AG04449 (cell line): ENCODE results near the gene NBPF4.
"Not testable (repeated sequence)": the region's sequence is repeated elsewhere in the genome, so short reads cannot be mapped to it uniquely, and the experiment has no call there.

Source experiments
- CTCF ChIA-PET: fragments of 350-600 bp; formaldehyde crosslinking; extraction: SDS; loops from one replicate; lab custom pipeline; 2021; ENCODE audit warnings: antibody characterized with exemption; lab: Yijun Ruan, JAX
- POLR2A ChIA-PET: fragments of 400-600, 350-600 bp; formaldehyde crosslinking; extraction: SDS; loops from one replicate; lab custom pipeline; 2020; ENCODE audit warnings: antibody characterized with exemption, inconsistent platforms; lab: Yijun Ruan, JAX
- DNase-seq: peaks from one replicate; pipeline ENCODE4 v3.0.0-alpha.2; 2010; ENCODE audit warnings: low read depth, low spot score
- H3K4me3 ChIP-seq: 2 replicates; pipeline ENCODE4 v1.5.1; 2011; ENCODE audit warnings: low read depth, mild to moderate bottlenecking, control low read depth, low read length
- CTCF ChIP-seq: IDR thresholded peaks from one replicate; pipeline ENCODE4 v1.5.1; 2011; ENCODE audit warnings: mild to moderate bottlenecking, moderate library complexity, low read length, control low read depth, inconsistent platforms; ENCODE audit not compliant: insufficient read depth; ENCODE audit errors: missing control alignments

Gene NBPF4

GRCh38 chr1:108217515-108218174 lies 26.2 kb downstream of the NBPF4 start:
- DNase-seq, POLR2A ChIA-PET, CTCF ChIA-PET, H3K4me3 ChIP-seq: not testable (repeated sequence)

GRCh38 chr1:108217007-108217406 lies 26.9 kb downstream of the NBPF4 start:
- H3K4me3 ChIP-seq, DNase-seq, POLR2A ChIA-PET: not testable (repeated sequence)
- CTCF ChIA-PET: interaction anchor here (1.0 kb wide), 1 partner anchor 429 kb away, joined by 3 read pairs; no protein-coding TSS in a partner anchor

DNA sequence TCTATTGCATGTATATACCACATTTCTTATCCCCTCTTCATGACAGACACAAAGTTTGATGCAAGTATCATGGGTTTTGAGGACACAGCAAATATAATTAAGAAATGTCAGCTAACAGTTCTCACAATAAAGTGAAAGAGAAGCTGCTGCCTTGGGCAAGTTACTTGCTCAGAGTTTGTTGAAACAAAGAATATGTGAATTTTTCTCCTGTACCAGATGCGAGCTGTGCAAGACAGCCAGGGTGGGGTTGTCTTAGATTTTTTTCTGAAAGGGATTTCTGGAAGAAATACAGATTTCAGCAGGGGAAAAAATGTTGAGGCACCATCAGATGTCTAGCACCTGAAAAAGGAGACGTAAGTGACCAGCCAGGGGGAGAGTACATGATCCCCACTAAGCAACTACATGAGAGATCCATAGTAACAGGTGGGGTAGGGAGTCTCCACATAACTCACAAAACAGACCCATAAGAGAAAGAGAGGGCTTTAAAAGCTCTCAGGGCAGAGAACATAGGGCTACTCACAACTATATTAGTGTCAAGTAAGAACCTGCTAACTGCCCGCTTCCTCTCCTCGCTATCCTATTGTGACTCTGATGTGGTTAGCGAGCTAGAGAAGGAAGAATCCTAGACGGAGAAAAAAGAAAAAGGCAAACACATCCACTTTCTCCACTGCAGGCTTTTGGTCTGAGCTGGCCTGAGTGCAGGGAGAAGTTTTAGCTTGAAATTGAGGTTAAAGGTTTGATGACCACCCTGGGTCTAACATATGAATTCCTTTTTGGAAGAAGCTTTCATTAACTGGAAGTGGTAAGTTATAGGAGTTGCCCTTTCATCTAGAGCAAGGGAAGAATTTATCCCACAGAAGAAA lies 27.6 kb downstream of the NBPF4 start:
- POLR2A ChIA-PET, H3K4me3 ChIP-seq, DNase-seq: not testable (repeated sequence)
- CTCF ChIA-PET: interaction anchor here (1.0 kb wide), 1 partner anchor 430 kb away, joined by 3 read pairs; no protein-coding TSS in a partner anchor

DNA sequence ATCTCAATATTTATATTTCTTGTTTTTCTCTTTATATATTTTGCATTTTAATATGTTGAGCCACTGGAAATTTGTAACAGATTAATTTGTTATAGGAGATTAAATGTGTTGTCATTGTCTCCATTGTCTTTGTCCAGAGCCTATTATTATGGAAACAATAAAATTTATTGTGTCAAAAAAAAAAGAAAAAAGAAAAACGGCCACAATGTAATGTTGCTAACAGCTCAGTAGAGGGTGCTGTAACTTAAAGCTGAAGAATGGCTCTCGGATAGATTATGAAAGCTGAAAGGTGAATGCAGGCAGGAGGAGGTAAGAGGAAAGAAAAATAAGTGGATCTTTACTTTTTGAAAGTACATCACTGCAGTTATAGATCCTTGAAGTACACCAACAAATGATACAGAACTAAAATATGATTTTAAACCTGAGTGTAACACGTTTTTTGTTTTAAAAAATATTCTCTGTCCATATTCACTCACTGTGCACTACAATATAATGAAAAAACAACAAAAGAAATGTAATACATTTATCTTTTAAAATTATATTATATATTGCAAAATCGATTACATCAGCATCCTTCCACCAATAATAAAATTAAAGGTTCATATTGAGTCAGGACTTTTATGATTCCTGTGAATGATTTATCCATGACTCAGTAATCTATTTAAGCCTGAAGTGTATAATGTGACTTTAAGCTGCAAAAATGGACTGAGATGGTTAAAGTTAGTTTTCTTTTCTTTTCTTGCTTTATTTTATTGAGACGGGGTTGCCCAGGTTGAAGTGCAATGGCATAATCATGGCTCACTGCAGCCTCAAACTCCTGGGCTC lies 29.0 kb downstream of the NBPF4 start:
- TF ChIP-seq CTCF: peak; percentile 15
- H3K4me3 ChIP-seq, POLR2A ChIA-PET, DNase-seq: not testable (repeated sequence)
- CTCF ChIA-PET: interaction anchor here (0.8 kb wide), 1 partner anchor 15 kb away, joined by 3 read pairs; the partner anchor contains the start of gene SLC25A24

- H3K4me3 ChIP-seq: no peak overlapping the region
- no peak for TF ChIP-seq CTCF
- no peak for DNase-seq
- CTCF ChIA-PET: interaction anchor here (1.0 to 1.4 kb wide), 2 partner anchors 18 to 432 kb away, joined by 3 to 4 read pairs; no protein-coding TSS in a partner anchor
- POLR2A ChIA-PET: no interaction called here
These were observed 32.9 kb downstream of the NBPF4 start for GRCh38 chr1:108211014-108211413.

GRCh38 chr1:108209456-108210108 lies 34.3 kb downstream of the NBPF4 start:
- ChIA-PET POLR2A (interaction anchor here (1.0 kb wide), 1 partner anchor 9 kb away, joined by 5 read pairs; the partner anchor contains the start of gene SLC25A24), CTCF (interaction anchor here (1.5 kb wide), 1 partner anchor 9 kb away, joined by 4 read pairs; the partner anchor contains the start of gene SLC25A24)
- no peak for DNase-seq
- no peak for TF ChIP-seq CTCF
- H3K4me3 ChIP-seq: no peak overlapping the region
